Nephron (organoid): ENCODE results near the gene GPC3.
"Not testable (repeated sequence)": the region's sequence is repeated elsewhere in the genome, so short reads cannot be mapped to it uniquely, and the experiment has no call there.

Experiments
- H3K27ac Mint-ChIP-seq, 3 experiments: 2 replicates each; pipeline ENCODE4 v1.8.0; 2020; ENCODE audit warnings: mixed read lengths in 3 of 3, mild to moderate bottlenecking in 2 of 3, moderate library complexity in 1 of 3
- H3K27me3 Mint-ChIP-seq: 2 replicates; pipeline ENCODE4 v1.8.0; 2021; ENCODE audit warnings: low read depth, mild to moderate bottlenecking, moderate library complexity, mixed read lengths
- H3K36me3 Mint-ChIP-seq: 2 replicates; pipeline ENCODE4 v1.8.0; 2020; ENCODE audit warnings: low read depth, mixed read lengths
- H3K4me1 Mint-ChIP-seq: 2 replicates; pipeline ENCODE4 v1.8.0; 2020; ENCODE audit warnings: mixed read lengths
- H3K4me3 Mint-ChIP-seq, 3 experiments: 2 replicates each; pipeline ENCODE4 v1.8.0; 2020; ENCODE audit warnings: mild to moderate bottlenecking in 3 of 3, mixed read lengths in 3 of 3, moderate library complexity in 2 of 3
- H3K9me3 Mint-ChIP-seq: 2 replicates; pipeline ENCODE4 v1.8.0; 2020; ENCODE audit warnings: mixed read lengths
- TF ChIP-seq, protein P1 (sequence below), 3 experiments: fragments of 200-600 bp; sonication (generic); IDR thresholded peaks; one replicate each; pipeline ENCODE4 v1.5.0; 2021; ENCODE audit warnings: antibody characterized with exemption in 3 of 3; ENCODE audit not compliant: unreplicated experiment in 3 of 3

Gene GPC3

GRCh38 chrX:133888984-133889383, 96.4 kb downstream of the GPC3 start:
- peaks cover 20% of the 10 kb centered on the region for H3K4me1 Mint-ChIP-seq
- H3K36me3 Mint-ChIP-seq, result peaks cover 39% of the 10 kb centered on the region
- peak overlapping the region in 2 of 3 experiments; percentile 10 to 40 for H3K27ac Mint-ChIP-seq
- no peaks in the 10 kb centered on the region for H3K27me3 Mint-ChIP-seq
- TF ChIP-seq, protein P1, sequence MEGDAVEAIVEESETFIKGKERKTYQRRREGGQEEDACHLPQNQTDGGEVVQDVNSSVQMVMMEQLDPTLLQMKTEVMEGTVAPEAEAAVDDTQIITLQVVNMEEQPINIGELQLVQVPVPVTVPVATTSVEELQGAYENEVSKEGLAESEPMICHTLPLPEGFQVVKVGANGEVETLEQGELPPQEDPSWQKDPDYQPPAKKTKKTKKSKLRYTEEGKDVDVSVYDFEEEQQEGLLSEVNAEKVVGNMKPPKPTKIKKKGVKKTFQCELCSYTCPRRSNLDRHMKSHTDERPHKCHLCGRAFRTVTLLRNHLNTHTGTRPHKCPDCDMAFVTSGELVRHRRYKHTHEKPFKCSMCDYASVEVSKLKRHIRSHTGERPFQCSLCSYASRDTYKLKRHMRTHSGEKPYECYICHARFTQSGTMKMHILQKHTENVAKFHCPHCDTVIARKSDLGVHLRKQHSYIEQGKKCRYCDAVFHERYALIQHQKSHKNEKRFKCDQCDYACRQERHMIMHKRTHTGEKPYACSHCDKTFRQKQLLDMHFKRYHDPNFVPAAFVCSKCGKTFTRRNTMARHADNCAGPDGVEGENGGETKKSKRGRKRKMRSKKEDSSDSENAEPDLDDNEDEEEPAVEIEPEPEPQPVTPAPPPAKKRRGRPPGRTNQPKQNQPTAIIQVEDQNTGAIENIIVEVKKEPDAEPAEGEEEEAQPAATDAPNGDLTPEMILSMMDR (IDR thresholded peaks at IDR 0.05; ENCODE audit: unreplicated experiment in 3 of 3), result no peak
- H3K9me3 Mint-ChIP-seq, result peaks cover 2% of the 10 kb centered on the region
- no peak overlapping the region for H3K4me3 Mint-ChIP-seq

GRCh38 chrX:133888084-133888483, 97.3 kb downstream of the GPC3 start:
- peaks cover 28% of the 10 kb centered on the region for H3K4me1 Mint-ChIP-seq
- not testable (repeated sequence) for H3K27ac Mint-ChIP-seq, H3K27me3 Mint-ChIP-seq, H3K4me3 Mint-ChIP-seq, H3K9me3 Mint-ChIP-seq
- H3K36me3 Mint-ChIP-seq, result peaks cover 39% of the 10 kb centered on the region

- H3K27ac Mint-ChIP-seq, result peak overlapping the region in 1 of 3 experiments; percentile 38
- H3K4me3 Mint-ChIP-seq, result no peak overlapping the region
- H3K27me3 Mint-ChIP-seq, result no peaks in the 10 kb centered on the region
- peaks cover 26% of the 10 kb centered on the region for H3K36me3 Mint-ChIP-seq
- TF ChIP-seq, protein P1 (IDR thresholded peaks at IDR 0.05; ENCODE audit: unreplicated experiment in 3 of 3), result no peak
- H3K9me3 Mint-ChIP-seq, result peaks cover 2% of the 10 kb centered on the region
- H3K4me1 Mint-ChIP-seq, result peaks cover 57% of the 10 kb centered on the region
Observed at GRCh38 chrX:133884430-133885394, 100.7 kb downstream of the GPC3 start.

DNA sequence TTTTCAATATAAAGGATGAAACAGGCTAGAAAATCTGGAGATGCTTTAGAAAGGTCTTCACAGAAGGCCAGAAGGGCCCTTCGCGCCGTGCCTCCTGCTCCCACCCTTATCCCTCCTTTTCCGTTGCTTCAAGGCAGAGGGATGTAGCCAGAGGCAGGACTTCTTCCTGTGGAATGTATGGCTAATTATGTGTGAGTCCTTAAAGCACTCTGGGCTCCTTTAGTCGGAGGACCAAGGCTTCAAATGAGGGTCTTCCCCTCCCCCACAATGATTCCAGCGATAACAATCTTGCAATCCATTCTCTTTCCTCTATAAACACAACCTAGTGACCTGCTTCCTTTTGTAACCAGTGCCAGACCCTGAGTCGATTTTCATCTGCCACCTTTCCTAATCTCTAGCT, 103.5 kb downstream of the GPC3 start:
- Mint-ChIP-seq H3K27me3 (no peaks in the 10 kb centered on the region), H3K36me3 (peaks cover 3% of the 10 kb centered on the region), H3K4me3 (peak overlapping the region in 1 of 3 experiments; percentile 10), H3K4me1 (peaks cover 59% of the 10 kb centered on the region), H3K9me3 (no peaks in the 10 kb centered on the region), H3K27ac (peak overlapping the region; percentile 39 to 79 (median 49))
- TF ChIP-seq, protein P1 (IDR thresholded peaks at IDR 0.05; ENCODE audit: unreplicated experiment in 3 of 3), result no peak

DNA sequence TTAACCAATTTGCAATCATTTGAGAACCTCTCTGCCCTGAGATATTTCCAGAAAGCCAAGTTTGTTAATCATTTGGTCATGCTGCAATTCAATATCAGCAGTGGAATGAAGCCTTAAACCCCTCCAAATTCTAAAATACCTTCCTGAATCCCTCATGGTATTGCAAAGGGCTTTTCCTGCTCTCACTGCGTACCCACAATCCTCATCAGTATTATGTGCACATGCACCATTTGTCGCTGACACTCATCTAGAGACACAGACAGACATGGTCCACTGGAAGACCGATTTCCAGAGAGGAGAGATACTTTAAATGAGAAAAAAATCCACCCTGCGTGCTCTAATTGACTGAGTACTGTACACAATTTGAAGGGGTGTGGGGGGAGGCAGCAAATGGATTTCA, 104.4 kb downstream of the GPC3 start:
- peak overlapping the region in 2 of 3 experiments; percentile 10 to 11 for H3K4me3 Mint-ChIP-seq
- H3K36me3 Mint-ChIP-seq, result peaks cover 3% of the 10 kb centered on the region
- no peaks in the 10 kb centered on the region for H3K9me3 Mint-ChIP-seq
- H3K4me1 Mint-ChIP-seq, result peaks cover 66% of the 10 kb centered on the region
- no peaks in the 10 kb centered on the region for H3K27me3 Mint-ChIP-seq
- TF ChIP-seq, protein P1 (IDR thresholded peaks at IDR 0.05; ENCODE audit: unreplicated experiment in 3 of 3), result no peak
- peak overlapping the region; percentile 39 to 79 (median 64) for H3K27ac Mint-ChIP-seq

GRCh38 chrX:133880032-133880443, 105.4 kb downstream of the GPC3 start:
- no peaks in the 10 kb centered on the region for H3K9me3 Mint-ChIP-seq
- H3K27me3 Mint-ChIP-seq, result no peaks in the 10 kb centered on the region
- TF ChIP-seq, protein P1 (IDR thresholded peaks at IDR 0.05; ENCODE audit: unreplicated experiment in 3 of 3), result no peak
- peaks cover 70% of the 10 kb centered on the region for H3K4me1 Mint-ChIP-seq
- peak overlapping the region; percentile 39 to 84 (median 65) for H3K27ac Mint-ChIP-seq
- peak overlapping the region in 1 of 3 experiments; percentile 14 for H3K4me3 Mint-ChIP-seq
- peaks cover 9% of the 10 kb centered on the region for H3K36me3 Mint-ChIP-seq
